MM.1S (cell line): ENCODE results near the gene RNF180.

Source experiments
- DNase-seq: peaks from one replicate; pipeline ENCODE4 v3.0.0-alpha.2; 2015
- H2AFZ ChIP-seq: fragments of 300-600 bp; sonication (generic); 2 replicates; pipeline ENCODE4 v1.6.0; 2016; ENCODE audit warnings: antibody characterized with exemption, low read length
- H3F3A ChIP-seq: fragments of 300-600 bp; sonication (generic); 2 replicates; pipeline ENCODE4 v1.6.1; 2016; ENCODE audit warnings: mild to moderate bottlenecking, antibody characterized with exemption, low read length, moderate library complexity, mixed read lengths; ENCODE audit not compliant: insufficient read depth
- H3K27ac ChIP-seq: fragments of 300-600 bp; sonication (generic); 2 replicates; pipeline ENCODE4 v1.5.1; 2016; ENCODE audit warnings: mild to moderate bottlenecking, low read length
- H3K27me3 ChIP-seq: fragments of 300-600 bp; sonication (generic); replicated peaks from 2 replicates; pipeline ENCODE4 v1.6.0; 2016; ENCODE audit warnings: low read length; ENCODE audit not compliant: insufficient read depth
- H3K36me3 ChIP-seq: fragments of 300-600 bp; sonication (generic); replicated peaks from 2 replicates; pipeline ENCODE4 v1.6.1; 2016; ENCODE audit warnings: mild to moderate bottlenecking, low read length, mixed read lengths; ENCODE audit not compliant: insufficient read depth
- H3K4me1 ChIP-seq: fragments of 300-600 bp; sonication (generic); 2 replicates; pipeline ENCODE4 v1.6.1; 2016; ENCODE audit warnings: low read length, mixed read lengths
- H3K4me2 ChIP-seq: fragments of 300-600 bp; sonication (generic); 2 replicates; pipeline ENCODE4 v1.6.0; 2016; ENCODE audit warnings: low read depth, low read length
- H3K4me3 ChIP-seq: fragments of 300-600 bp; sonication (generic); 2 replicates; pipeline ENCODE4 v1.5.1; 2016; ENCODE audit warnings: low read length, mixed read lengths
- H3K79me2 ChIP-seq: fragments of 300-600 bp; sonication (generic); 2 replicates; pipeline ENCODE4 v1.6.1; 2016; ENCODE audit warnings: mixed run types, low read length, mixed read lengths
- H3K9ac ChIP-seq: fragments of 300-600 bp; sonication (generic); 2 replicates; pipeline ENCODE4 v1.6.1; 2016; ENCODE audit warnings: low read length, mixed read lengths
- H3K9me2 ChIP-seq: fragments of 300-600 bp; sonication (generic); replicated peaks from 2 replicates; pipeline ENCODE4 v1.6.1; 2016; ENCODE audit warnings: mild to moderate bottlenecking, low read length, mixed read lengths; ENCODE audit not compliant: insufficient read depth
- H3K9me3 ChIP-seq: fragments of 300-600 bp; sonication (generic); replicated peaks from 2 replicates; pipeline ENCODE4 v1.6.1; 2016; ENCODE audit warnings: mild to moderate bottlenecking, low read length, mixed read lengths; ENCODE audit not compliant: insufficient read depth
- H4K20me1 ChIP-seq: fragments of 300-600 bp; sonication (generic); 2 replicates; pipeline ENCODE4 v1.6.1; 2016; ENCODE audit warnings: mild to moderate bottlenecking, low read length, moderate library complexity, mixed read lengths; ENCODE audit not compliant: insufficient read depth
- EZH2 ChIP-seq: fragments of 300-600 bp; sonication (generic); optimal IDR thresholded peaks from 2 replicates; pipeline ENCODE3; 2017; ENCODE audit warnings: low read depth, mild to moderate bottlenecking, antibody characterized with exemption, low read length, mixed read lengths
- EZH2phosphoT487 ChIP-seq: fragments of 300-600 bp; sonication (generic); IDR thresholded peaks from 2 replicates; pipeline ENCODE4 v1.6.1; 2018; ENCODE audit warnings: antibody characterized with exemption, low read length
- TF ChIP-seq, protein P1 (sequence below): fragments of 300-600 bp; sonication (generic); IDR thresholded peaks from 2 replicates; pipeline ENCODE4 v1.5.1; 2016; ENCODE audit warnings: antibody characterized with exemption, low read length, mixed read lengths

RNF180 gene

GRCh38 chr5:64210866-64211265 lies 45.2 kb downstream of the RNF180 start:
- Histone ChIP-seq H3K27ac (no peak overlapping the region), H3K79me2 (no peaks in the 10 kb centered on the region), H3K9ac (no peak overlapping the region), H3K4me1 (no peaks in the 10 kb centered on the region), H4K20me1 (no peaks in the 10 kb centered on the region), H3K9me2 (no peaks in the 10 kb centered on the region), H3K36me3 (no peaks in the 10 kb centered on the region), H3K9me3 (no peaks in the 10 kb centered on the region), H3K4me3 (no peak overlapping the region), H2AFZ (no peak overlapping the region), H3K27me3 (no peaks in the 10 kb centered on the region), H3K4me2 (no peak overlapping the region), H3F3A (no peaks in the 10 kb centered on the region)
- TF ChIP-seq, protein P1, sequence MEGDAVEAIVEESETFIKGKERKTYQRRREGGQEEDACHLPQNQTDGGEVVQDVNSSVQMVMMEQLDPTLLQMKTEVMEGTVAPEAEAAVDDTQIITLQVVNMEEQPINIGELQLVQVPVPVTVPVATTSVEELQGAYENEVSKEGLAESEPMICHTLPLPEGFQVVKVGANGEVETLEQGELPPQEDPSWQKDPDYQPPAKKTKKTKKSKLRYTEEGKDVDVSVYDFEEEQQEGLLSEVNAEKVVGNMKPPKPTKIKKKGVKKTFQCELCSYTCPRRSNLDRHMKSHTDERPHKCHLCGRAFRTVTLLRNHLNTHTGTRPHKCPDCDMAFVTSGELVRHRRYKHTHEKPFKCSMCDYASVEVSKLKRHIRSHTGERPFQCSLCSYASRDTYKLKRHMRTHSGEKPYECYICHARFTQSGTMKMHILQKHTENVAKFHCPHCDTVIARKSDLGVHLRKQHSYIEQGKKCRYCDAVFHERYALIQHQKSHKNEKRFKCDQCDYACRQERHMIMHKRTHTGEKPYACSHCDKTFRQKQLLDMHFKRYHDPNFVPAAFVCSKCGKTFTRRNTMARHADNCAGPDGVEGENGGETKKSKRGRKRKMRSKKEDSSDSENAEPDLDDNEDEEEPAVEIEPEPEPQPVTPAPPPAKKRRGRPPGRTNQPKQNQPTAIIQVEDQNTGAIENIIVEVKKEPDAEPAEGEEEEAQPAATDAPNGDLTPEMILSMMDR, result no peak
- TF ChIP-seq EZH2 (no peak), EZH2phosphoT487 (no peak)
- DNase-seq, result no peak

DNA sequence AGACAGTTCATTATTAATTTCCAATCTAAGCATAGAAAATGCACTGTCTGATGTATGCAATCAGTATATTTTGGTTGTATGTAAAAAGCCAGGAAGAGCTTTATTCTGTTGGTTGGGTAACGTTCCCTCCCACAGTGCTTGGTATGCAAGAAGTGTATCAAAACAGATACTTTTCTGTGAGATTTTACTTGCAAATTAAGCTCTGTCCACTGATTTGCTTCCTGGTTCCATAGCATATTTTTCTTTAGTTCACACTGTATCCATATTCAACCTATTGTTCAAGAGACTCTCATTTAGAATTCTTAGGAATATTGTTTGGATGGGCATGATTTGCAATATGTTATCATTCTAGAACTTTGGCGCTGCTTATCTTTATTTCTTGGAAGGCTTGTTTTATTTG lies 47.4 kb downstream of the RNF180 start:
- no peak overlapping the region for H3K27ac ChIP-seq
- no peak for TF ChIP-seq EZH2phosphoT487
- no peaks in the 10 kb centered on the region for H3K9me2 ChIP-seq
- H3K9ac ChIP-seq, result no peak overlapping the region
- H3K4me1 ChIP-seq, result no peaks in the 10 kb centered on the region
- H2AFZ ChIP-seq, result no peak overlapping the region
- H3K9me3 ChIP-seq, result no peaks in the 10 kb centered on the region
- no peaks in the 10 kb centered on the region for H3K79me2 ChIP-seq
- no peak for DNase-seq
- no peaks in the 10 kb centered on the region for H4K20me1 ChIP-seq
- H3K36me3 ChIP-seq, result no peaks in the 10 kb centered on the region
- no peaks in the 10 kb centered on the region for H3K27me3 ChIP-seq
- H3K4me2 ChIP-seq, result no peak overlapping the region
- H3F3A ChIP-seq, result no peaks in the 10 kb centered on the region
- no peak overlapping the region for H3K4me3 ChIP-seq

DNA sequence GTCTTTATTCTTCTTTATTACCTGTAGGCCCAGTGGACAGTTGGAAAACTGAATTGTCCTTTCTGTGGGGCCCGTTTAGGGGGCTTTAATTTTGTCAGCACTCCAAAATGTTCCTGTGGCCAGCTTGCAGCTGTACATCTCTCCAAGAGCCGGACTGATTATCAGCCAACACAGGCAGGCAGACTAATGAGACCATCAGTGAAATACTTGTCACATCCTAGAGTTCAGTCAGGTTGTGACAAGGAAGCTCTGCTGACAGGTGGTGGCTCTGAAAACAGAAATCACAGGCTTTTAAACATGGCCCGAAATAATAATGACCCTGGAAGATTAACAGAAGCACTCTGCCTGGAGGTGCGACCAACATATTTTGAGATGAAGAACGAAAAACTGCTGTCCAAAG lies 47.9 kb downstream of the RNF180 start:
- H3K27me3 ChIP-seq, result no peaks in the 10 kb centered on the region
- no peaks in the 10 kb centered on the region for H3K9me3 ChIP-seq
- TF ChIP-seq EZH2, result no peak
- TF ChIP-seq, protein P1, result no peak
- no peak for TF ChIP-seq EZH2phosphoT487
- no peaks in the 10 kb centered on the region for H3F3A ChIP-seq
- no peak overlapping the region for H2AFZ ChIP-seq
- no peaks in the 10 kb centered on the region for H4K20me1 ChIP-seq
- no peak overlapping the region for H3K4me3 ChIP-seq
- no peaks in the 10 kb centered on the region for H3K79me2 ChIP-seq
- no peak overlapping the region for H3K4me2 ChIP-seq
- H3K27ac ChIP-seq, result no peak overlapping the region
- H3K9me2 ChIP-seq, result no peaks in the 10 kb centered on the region
- no peaks in the 10 kb centered on the region for H3K4me1 ChIP-seq
- no peaks in the 10 kb centered on the region for H3K36me3 ChIP-seq
- no peak overlapping the region for H3K9ac ChIP-seq
- no peak for DNase-seq

GRCh38 chr5:64214132-64214531 lies 48.5 kb downstream of the RNF180 start:
- Histone ChIP-seq H3K4me2 (no peak overlapping the region), H3K4me3 (no peak overlapping the region), H3K9me3 (no peaks in the 10 kb centered on the region), H3K9me2 (no peaks in the 10 kb centered on the region), H3K27ac (no peak overlapping the region), H3K27me3 (no peaks in the 10 kb centered on the region), H3K79me2 (no peaks in the 10 kb centered on the region), H3K4me1 (no peaks in the 10 kb centered on the region), H3F3A (no peaks in the 10 kb centered on the region), H3K9ac (no peak overlapping the region), H2AFZ (no peak overlapping the region), H4K20me1 (no peaks in the 10 kb centered on the region), H3K36me3 (no peaks in the 10 kb centered on the region)
- no peak for TF ChIP-seq EZH2phosphoT487
- no peak for TF ChIP-seq EZH2
- TF ChIP-seq, protein P1, result no peak
- no peak for DNase-seq
